HepG2 (cell line): Measurements from ENCODE around the gene ACVR1B. TPM values are rescaled to one million over a fixed set of nuclear protein-coding genes. Genes with fewer than 3 reads are reported as not detected.

Source experiments
- ASH2L ChIP-seq: fragments of 300-600, 200-600 bp; sonication (generic); IDR thresholded peaks from 2 replicates; pipeline ENCODE4 v1.7.0; 2017; ENCODE audit warnings: low read depth, mild to moderate bottlenecking, moderate library complexity, mixed read lengths, low read length; ENCODE audit not compliant: insufficient read length
- FOSL2 ChIP-seq: sonication (generic); formaldehyde crosslinking; IDR thresholded peaks from 2 replicates; pipeline ENCODE4 v1.4.0; 2020; ENCODE audit warnings: missing genetic modification reagents
- PHF21A ChIP-seq: sonication (generic); formaldehyde crosslinking; IDR thresholded peaks from 2 replicates; pipeline ENCODE4 v1.5.0; 2020; ENCODE audit warnings: mild to moderate bottlenecking, missing genetic modification reagents
- RAD51 ChIP-seq: fragments of 450-650 bp; IDR thresholded peaks from 2 replicates; pipeline ENCODE4 v1.6.1; 2016; ENCODE audit warnings: borderline replicate concordance
- RBFOX2 ChIP-seq: fragments of 200-400 bp; formaldehyde crosslinking; IDR thresholded peaks from 2 replicates; pipeline ENCODE4 v1.6.1; 2017; ENCODE audit warnings: low read depth, mild to moderate bottlenecking, low read length
- SMC3 ChIP-seq: IDR thresholded peaks from 2 replicates; pipeline ENCODE4 v1.6.1; 2011; ENCODE audit warnings: low read length, improper control_type of control experiment
- SP5 ChIP-seq: IDR thresholded peaks from 2 replicates; pipeline ENCODE4 v1.6.1; 2016; ENCODE audit warnings: low read depth, borderline replicate concordance
- TBX3 ChIP-seq: fragments of 450-650 bp; IDR thresholded peaks from 2 replicates; pipeline ENCODE4 v1.6.1; 2017; ENCODE audit warnings: antibody characterized with exemption, mild to moderate bottlenecking, inconsistent platforms, borderline replicate concordance
- TEAD2 ChIP-seq: sonication (generic); formaldehyde crosslinking; IDR thresholded peaks from 2 replicates; pipeline ENCODE4 v1.9.0; 2021; ENCODE audit warnings: missing genetic modification reagents
- TRIM24 ChIP-seq: sonication (generic); formaldehyde crosslinking; IDR thresholded peaks from 2 replicates; pipeline ENCODE4 v1.8.0; 2022; ENCODE audit warnings: mild to moderate bottlenecking, missing genetic modification reagents
- U2AF1 ChIP-seq: fragments of 200-400 bp; formaldehyde crosslinking; optimal IDR thresholded peaks from 2 replicates; pipeline ENCODE3; 2017; ENCODE audit warnings: mild to moderate bottlenecking, low read depth, low read length
- XBP1 ChIP-seq: sonication (generic); formaldehyde crosslinking; IDR thresholded peaks from 2 replicates; pipeline ENCODE4 v1.5.0; 2020; ENCODE audit warnings: missing genetic modification reagents
- ZNF264 ChIP-seq: sonication (generic); formaldehyde crosslinking; IDR thresholded peaks from 2 replicates; pipeline ENCODE4 v1.4.0; 2020; ENCODE audit warnings: missing genetic modification reagents
- ZNF44 ChIP-seq: sonication (generic); formaldehyde crosslinking; IDR thresholded peaks from 2 replicates; pipeline ENCODE4 v1.5.1; 2020; ENCODE audit warnings: mild to moderate bottlenecking, missing genetic modification reagents
- ZNF564 ChIP-seq: sonication (generic); formaldehyde crosslinking; IDR thresholded peaks from 2 replicates; pipeline ENCODE4 v1.8.1; 2023; ENCODE audit warnings: mild to moderate bottlenecking, missing genetic modification reagents
- ZNF75D ChIP-seq: sonication (generic); formaldehyde crosslinking; IDR thresholded peaks from 2 replicates; pipeline ENCODE4 v1.8.1; 2023; ENCODE audit warnings: missing genetic modification reagents, mild to moderate bottlenecking, borderline replicate concordance
- polyA plus RNA-seq, 8 experiments: library from polyadenylated mRNA; depleted of rRNA in 3 of 8; stranded (reverse) in 7 of 8; unstranded in 1 of 8; fragments of >200 nt; fragmentation: Illumina TruSeq in 4 of 8; extraction: Trizol in 4 of 8; gene quantifications; 2 replicates each; pipeline versions ENCODE4 v1.2.1 to v1.2.3, GENCODE V29; 2011 to 2016; ENCODE audit warnings: low read depth in 4 of 8, missing spikeins in 1 of 8, mixed read lengths in 1 of 8; ENCODE audit not compliant: insufficient read depth in 1 of 8
- total RNA-seq, 5 experiments: library from RNA; depleted of rRNA; stranded (reverse); fragments of >200 nt; fragmentation: Illumina TruSeq; extraction: Trizol; gene quantifications; 2 replicates each; pipeline ENCODE4 v1.2.3, GENCODE V29; 2016; ENCODE audit warnings: low read depth in 1 of 5
- TF ChIP-seq, protein P1 (sequence below): sonication (generic); formaldehyde crosslinking; IDR thresholded peaks from 2 replicates; pipeline ENCODE4 v1.5.0; 2020; ENCODE audit warnings: missing genetic modification reagents
- TF ChIP-seq, protein P2 (sequence below): sonication (generic); formaldehyde crosslinking; IDR thresholded peaks from 2 replicates; pipeline ENCODE4 v1.5.0; 2020; ENCODE audit warnings: missing genetic modification reagents
- TF ChIP-seq, protein P3 (sequence below): sonication (generic); formaldehyde crosslinking; IDR thresholded peaks from 2 replicates; pipeline ENCODE4 v1.5.0; 2020; ENCODE audit warnings: mild to moderate bottlenecking, missing genetic modification reagents
- TF ChIP-seq, protein P4 (sequence below): sonication (generic); formaldehyde crosslinking; IDR thresholded peaks from 2 replicates; pipeline ENCODE4 v1.8.1; 2023; ENCODE audit warnings: mild to moderate bottlenecking, missing genetic modification reagents, borderline replicate concordance
- TF ChIP-seq, protein P5 (sequence below): sonication (generic); formaldehyde crosslinking; IDR thresholded peaks from 2 replicates; pipeline ENCODE4 v1.8.1; 2023; ENCODE audit warnings: missing genetic modification reagents, inconsistent platforms, borderline replicate concordance
- TF ChIP-seq, protein P6 (sequence below): sonication (generic); formaldehyde crosslinking; conservative IDR thresholded peaks from 2 replicates; pipeline ENCODE4 v1.4.0; 2020; ENCODE audit warnings: mild to moderate bottlenecking, missing genetic modification reagents, moderate library complexity

Gene ACVR1B
- total and polyA plus RNA-seq, 2 of the 13 experiments (the other 11 are each of a cell fraction or from before 2014, with no cell fraction given) = 8.9 to 12.1 TPM

DNA sequence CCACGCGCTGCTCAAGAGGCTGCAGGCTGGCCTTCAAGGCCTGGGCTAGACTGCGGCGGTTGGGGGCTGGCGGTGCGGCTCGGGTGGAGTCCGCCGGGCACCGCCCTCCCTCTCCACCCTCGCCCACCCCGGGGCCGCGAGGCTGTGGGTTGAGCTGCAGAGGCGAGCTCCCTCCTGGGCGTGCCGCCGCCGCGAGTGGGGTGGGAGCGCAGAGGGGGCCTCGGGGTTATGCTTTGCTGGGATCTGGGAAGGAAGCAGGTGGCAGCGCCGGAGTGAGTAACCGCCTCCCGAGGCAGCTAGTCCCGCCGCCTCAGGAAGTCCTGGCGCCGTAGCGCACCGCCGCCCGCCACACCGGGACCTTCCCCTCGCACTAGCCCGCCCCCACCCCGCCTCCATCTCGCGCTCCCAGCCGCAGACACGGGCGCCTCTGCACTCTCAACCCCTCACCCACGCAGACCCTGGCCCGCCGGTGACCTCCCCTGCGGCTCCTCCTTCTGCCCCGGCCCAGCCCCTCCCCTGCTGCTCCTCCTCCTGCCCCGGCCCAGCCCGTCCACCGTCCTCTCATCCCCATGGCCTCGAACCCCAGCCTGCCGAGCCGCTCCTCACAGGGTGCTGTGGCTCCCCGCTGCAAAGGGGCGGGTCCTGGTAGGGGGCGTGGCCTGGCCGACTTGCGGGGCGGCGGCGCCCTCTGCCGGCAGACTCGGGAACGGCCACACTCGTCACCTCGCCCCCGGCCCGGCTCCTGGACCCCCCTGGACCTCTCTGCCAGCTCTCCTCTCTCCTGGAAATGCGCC lies 71.9 kb downstream of the ACVR1B start (continued):
- TF ChIP-seq SP5 (CRISPR knock-in tag) (peak; percentile 41; the same call in 1 of the 2 replicates), U2AF1 (no peak), ZNF44 (0 out of 2 replicates have a peak, but pooled peaks have one; percentile 75), PHF21A (CRISPR knock-in tag) (no peak), TRIM24 (no peak), ASH2L (no peak), SMC3 (no peak; the same call in 1 of the 2 replicates), ZNF264 (no peak), ZNF75D (CRISPR knock-in tag) (no peak), RBFOX2 (0 out of 2 replicates have a peak, but pooled peaks have one; percentile 27), XBP1 (no peak), ZNF564 (CRISPR knock-in tag) (no peak), TBX3 (no peak), RAD51 (no peak), TEAD2 (CRISPR knock-in tag) (no peak), FOSL2 (CRISPR knock-in tag) (no peak)
- TF ChIP-seq, protein P1, sequence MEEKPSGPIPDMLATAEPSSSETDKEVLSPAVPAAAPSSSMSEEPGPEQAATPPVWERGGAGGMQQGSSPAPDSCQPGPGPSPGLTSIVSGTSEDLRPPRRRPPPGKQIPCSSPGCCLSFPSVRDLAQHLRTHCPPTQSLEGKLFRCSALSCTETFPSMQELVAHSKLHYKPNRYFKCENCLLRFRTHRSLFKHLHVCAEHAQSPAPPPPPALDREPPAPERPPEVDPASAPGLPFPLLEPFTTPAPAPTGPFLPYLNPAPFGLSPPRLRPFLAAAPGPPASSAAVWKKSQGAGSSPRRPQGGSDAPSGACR (CRISPR knock-in tag) = no peak; the same call in 1 of the 2 replicates
- TF ChIP-seq, protein P2, sequence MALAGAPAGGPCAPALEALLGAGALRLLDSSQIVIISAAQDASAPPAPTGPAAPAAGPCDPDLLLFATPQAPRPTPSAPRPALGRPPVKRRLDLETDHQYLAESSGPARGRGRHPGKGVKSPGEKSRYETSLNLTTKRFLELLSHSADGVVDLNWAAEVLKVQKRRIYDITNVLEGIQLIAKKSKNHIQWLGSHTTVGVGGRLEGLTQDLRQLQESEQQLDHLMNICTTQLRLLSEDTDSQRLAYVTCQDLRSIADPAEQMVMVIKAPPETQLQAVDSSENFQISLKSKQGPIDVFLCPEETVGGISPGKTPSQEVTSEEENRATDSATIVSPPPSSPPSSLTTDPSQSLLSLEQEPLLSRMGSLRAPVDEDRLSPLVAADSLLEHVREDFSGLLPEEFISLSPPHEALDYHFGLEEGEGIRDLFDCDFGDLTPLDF (CRISPR knock-in tag) = no peak
- TF ChIP-seq, protein P3, sequence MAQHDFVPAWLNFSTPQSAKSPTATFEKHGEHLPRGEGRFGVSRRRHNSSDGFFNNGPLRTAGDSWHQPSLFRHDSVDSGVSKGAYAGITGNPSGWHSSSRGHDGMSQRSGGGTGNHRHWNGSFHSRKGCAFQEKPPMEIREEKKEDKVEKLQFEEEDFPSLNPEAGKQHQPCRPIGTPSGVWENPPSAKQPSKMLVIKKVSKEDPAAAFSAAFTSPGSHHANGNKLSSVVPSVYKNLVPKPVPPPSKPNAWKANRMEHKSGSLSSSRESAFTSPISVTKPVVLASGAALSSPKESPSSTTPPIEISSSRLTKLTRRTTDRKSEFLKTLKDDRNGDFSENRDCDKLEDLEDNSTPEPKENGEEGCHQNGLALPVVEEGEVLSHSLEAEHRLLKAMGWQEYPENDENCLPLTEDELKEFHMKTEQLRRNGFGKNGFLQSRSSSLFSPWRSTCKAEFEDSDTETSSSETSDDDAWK (CRISPR knock-in tag) = no peak
- TF ChIP-seq, protein P4, sequence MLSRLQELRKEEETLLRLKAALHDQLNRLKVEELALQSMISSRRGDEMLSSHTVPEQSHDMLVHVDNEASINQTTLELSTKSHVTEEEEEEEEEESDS (CRISPR knock-in tag) = no peak
- TF ChIP-seq, protein P5, sequence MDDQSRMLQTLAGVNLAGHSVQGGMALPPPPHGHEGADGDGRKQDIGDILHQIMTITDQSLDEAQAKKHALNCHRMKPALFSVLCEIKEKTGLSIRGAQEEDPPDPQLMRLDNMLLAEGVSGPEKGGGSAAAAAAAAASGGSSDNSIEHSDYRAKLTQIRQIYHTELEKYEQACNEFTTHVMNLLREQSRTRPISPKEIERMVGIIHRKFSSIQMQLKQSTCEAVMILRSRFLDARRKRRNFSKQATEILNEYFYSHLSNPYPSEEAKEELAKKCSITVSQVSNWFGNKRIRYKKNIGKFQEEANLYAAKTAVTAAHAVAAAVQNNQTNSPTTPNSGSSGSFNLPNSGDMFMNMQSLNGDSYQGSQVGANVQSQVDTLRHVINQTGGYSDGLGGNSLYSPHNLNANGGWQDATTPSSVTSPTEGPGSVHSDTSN = no peak
- TF ChIP-seq, protein P6, sequence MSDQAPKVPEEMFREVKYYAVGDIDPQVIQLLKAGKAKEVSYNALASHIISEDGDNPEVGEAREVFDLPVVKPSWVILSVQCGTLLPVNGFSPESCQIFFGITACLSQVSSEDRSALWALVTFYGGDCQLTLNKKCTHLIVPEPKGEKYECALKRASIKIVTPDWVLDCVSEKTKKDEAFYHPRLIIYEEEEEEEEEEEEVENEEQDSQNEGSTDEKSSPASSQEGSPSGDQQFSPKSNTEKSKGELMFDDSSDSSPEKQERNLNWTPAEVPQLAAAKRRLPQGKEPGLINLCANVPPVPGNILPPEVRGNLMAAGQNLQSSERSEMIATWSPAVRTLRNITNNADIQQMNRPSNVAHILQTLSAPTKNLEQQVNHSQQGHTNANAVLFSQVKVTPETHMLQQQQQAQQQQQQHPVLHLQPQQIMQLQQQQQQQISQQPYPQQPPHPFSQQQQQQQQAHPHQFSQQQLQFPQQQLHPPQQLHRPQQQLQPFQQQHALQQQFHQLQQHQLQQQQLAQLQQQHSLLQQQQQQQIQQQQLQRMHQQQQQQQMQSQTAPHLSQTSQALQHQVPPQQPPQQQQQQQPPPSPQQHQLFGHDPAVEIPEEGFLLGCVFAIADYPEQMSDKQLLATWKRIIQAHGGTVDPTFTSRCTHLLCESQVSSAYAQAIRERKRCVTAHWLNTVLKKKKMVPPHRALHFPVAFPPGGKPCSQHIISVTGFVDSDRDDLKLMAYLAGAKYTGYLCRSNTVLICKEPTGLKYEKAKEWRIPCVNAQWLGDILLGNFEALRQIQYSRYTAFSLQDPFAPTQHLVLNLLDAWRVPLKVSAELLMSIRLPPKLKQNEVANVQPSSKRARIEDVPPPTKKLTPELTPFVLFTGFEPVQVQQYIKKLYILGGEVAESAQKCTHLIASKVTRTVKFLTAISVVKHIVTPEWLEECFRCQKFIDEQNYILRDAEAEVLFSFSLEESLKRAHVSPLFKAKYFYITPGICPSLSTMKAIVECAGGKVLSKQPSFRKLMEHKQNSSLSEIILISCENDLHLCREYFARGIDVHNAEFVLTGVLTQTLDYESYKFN (CRISPR knock-in tag) = no peak
